NCI-H2227 (cell line): Measurements from ENCODE around the gene CASTOR2.
"Not testable (repeated sequence)": the region's sequence is repeated elsewhere in the genome, so short reads cannot be mapped to it uniquely, and the experiment has no call there.

Source experiments
- DNase-seq: peaks from one replicate; lab custom pipeline; 2025; ENCODE audit not compliant: unreplicated experiment; lab: John Stamatoyannopoulos, UW

CASTOR2 gene

DNA sequence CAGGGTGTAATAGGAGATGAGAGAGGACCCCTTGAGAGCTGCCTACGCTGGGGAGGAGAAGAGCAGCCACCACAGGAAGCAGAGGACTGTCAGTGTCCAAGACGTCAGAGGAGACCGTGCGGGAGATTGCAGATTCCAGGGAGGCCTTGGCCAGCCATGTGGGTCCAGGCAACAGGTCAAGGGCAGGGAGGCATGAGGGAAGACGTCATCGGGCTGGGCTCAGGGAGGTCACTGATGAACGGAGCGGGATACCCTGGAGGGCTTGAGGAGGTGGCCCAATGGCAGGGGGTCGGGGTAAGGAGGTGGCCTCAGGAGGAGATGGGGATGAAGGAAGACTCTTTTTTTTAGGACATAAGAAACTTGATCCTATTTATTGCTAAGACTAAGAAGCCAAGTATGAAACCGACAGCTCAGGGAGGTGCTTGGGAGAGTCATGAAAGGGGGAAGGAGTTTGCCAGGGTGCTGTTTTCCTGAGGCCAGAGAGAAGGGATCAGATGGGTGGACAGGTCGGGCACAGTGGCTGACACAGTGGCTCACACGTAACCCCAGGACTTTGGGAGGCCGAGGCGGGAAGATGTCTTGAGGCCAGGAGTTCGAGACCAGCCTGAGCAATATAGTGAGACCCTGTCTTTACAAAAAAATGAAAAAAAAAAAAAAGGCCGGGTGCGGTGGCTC, 30.5 kb downstream of the CASTOR2 start:
- not testable (repeated sequence) for DNase-seq

DNA sequence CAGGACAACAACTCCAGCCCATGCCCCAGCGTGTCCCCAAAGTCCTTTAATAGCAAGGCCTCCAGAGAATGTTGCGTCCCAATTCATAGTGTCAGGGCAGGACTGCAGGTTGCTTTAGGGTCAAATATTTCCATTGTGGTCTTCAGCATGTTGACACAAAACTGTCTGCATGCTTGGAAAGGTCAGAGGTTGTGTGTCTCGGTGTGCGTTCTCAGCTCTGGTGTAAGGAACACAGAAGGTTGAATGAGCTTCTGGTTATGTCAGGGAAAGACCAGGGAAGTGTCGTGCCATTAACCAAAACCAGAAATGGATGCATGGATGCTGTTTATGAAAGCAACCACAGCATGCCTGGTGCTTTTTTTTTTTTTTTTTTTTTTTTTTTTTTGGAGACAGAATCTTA, 31.9 kb downstream of the CASTOR2 start:
- not testable (repeated sequence) for DNase-seq

DNA sequence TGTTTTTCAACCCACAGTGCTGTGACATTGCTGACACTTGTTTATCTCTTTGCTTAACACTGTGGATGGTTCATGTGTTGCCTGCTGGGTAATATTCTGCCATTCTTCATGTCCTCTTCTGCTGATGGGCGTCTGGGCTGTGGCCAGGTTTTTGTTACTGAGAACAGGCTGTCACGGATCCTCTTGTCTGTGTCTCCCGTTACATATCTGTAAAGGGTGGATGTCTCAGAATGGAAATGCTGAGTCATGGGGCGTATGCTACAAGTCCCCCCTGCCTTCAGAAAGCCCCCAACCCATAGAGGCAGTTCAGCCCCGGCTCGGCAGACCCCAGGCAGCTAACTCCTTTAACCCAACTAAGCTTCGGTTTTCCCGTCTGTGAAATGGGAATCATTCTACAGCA, 33.3 kb downstream of the CASTOR2 start:
- DNase-seq = not testable (repeated sequence)

GRCh38 chr7:75001356-75001755, 36.9 kb downstream of the CASTOR2 start:
- DNase-seq = not testable (repeated sequence)

DNA sequence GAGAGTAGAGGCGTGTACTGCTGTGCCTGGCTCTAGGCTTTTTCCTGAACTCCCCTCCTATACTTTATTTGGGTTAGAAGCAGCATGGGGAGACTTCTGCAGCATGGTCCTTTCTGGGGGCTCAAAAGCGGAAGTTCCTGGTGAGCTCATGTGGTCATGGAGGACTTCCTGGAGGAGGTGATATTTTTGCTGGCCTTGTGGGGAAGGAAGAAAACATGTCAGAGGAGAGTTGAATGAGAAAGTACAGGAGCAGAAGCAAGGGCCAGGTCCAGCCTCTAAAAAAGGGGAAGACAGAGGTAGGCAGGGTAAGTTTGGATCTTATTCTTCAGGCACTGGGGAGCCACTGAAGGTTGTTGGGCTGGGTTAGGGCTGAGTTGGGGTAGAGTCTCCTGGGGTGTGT, 45.5 kb downstream of the CASTOR2 start:
- no peak for DNase-seq

- no peak for DNase-seq
Observed at GRCh38 chr7:75017832-75018231, 53.3 kb downstream of the CASTOR2 start.

DNA sequence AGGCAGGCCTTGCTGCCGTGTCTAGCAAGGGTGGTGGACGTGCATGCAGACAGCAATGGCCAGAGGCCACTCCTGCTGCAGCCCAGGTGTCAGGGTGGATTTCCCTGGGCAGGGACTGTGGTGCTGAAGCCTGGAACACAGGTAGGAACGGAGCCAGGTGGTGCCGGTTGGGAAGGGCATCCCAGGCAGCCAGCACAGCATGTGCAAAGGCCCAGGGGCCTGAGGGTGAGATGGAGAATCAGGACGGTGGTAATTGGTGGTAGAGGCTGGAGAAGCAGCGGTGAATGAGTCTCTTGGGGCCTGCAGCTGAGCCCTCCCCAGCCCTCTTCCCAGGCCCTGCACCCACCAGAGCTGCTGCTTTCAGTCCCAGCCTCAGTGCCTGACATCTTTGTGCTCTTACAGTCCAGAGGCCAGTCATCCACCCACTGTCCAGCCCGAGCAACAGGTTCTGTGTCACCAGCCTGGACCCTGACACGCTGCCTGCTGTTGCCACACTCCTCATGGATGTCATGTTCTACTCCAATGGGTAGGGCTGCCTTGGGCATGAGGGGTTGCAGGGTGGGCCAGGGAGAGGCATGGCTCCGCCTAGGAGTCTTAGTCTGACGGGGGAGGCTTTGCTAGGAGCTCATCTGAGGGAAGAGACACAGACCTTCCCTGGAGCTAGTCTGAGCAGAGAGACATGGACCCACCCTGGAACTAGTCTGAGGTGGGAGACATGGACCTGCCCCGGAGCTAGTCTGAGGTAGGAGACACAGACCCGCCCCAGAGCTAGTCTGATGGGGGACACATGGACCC, 54.3 kb downstream of the CASTOR2 start:
- DNase-seq = no peak

- DNase-seq = no peak
Observed at GRCh38 chr7:75019800-75020199, 55.3 kb downstream of the CASTOR2 start.

- DNase-seq = no peak
Observed at GRCh38 chr7:75024922-75025321, 60.4 kb downstream of the CASTOR2 start.

- no peak for DNase-seq
Observed at GRCh38 chr7:75028299-75028698, 63.8 kb downstream of the CASTOR2 start.

DNA sequence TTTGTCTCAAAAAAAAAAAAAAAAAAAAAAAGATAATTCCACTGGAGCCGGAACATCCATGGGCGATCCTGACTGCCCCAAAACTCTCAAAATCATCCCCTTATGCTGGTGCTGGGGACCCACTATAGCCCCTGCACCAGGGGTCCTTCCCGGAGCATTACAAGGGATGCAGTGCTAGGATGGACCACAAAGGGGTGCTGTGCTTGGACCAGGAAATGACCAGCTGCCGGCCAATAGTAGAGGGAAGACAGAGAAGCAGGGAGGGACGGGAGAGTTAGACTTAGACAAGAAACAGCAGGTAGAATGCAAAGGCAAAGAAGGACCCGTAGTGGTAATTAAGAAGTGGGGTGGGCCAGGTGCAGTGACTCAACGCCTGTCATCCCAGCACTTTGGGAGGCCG, 68.6 kb downstream of the CASTOR2 start:
- DNase-seq = no peak

- DNase-seq = no peak
Observed at GRCh38 chr7:75033826-75034225, 69.3 kb downstream of the CASTOR2 start.

DNA sequence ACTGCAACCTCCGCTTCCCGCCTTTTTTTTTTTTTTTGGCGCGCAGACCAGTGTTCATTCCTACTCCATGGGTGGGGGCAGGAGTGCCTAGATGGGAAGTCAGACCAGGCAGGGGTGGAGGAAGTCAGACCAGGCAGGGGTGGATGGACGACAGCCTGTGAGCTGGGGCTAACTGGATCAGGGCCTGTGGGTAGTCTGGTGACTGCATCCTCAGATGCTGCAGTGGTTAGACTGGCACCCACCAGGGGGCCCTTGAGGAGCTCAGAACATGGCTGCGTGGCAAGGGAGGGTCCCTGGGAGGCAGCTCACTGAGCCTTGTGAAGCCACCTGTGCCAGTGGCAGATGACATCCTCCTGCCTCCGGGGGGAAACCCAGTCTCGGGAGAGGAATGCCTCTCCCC, 74.0 kb downstream of the CASTOR2 start:
- no peak for DNase-seq

- no peak for DNase-seq
Observed at GRCh38 chr7:75039166-75039565, 74.7 kb downstream of the CASTOR2 start.

GRCh38 chr7:75039709-75040108, 75.2 kb downstream of the CASTOR2 start:
- DNase-seq = peak; percentile 10

DNA sequence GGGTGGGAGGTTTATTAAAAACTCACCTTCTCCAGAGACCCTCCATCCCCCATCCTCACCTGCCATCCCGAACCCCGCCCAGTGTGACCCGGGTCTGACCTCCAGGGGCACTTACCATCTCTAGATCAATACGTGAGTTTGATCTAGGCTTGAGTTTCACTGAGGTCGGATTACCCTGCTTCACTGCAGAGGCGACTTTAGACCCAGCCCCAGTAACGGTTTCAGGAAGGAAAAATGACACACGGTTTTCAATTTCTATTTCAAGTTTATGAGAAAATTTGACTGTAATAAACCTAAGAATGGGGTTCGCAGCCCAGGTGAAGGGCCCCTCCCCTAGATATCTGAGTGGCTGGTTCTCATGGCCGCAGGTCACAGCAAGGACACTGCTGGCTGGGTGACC, 76.0 kb downstream of the CASTOR2 start:
- no peak for DNase-seq

GRCh38 chr7:75042286-75042685, 77.8 kb downstream of the CASTOR2 start:
- DNase-seq = no peak

GRCh38 chr7:75042831-75043703, 78.6 kb downstream of the CASTOR2 start:
- no peak for DNase-seq

GRCh38 chr7:75045881-75046280, 81.4 kb downstream of the CASTOR2 start:
- DNase-seq = no peak

- DNase-seq = no peak
Observed at GRCh38 chr7:75048435-75049379, 84.2 kb downstream of the CASTOR2 start.
